ENCODE data around the gene KDELR1.

DNA sequence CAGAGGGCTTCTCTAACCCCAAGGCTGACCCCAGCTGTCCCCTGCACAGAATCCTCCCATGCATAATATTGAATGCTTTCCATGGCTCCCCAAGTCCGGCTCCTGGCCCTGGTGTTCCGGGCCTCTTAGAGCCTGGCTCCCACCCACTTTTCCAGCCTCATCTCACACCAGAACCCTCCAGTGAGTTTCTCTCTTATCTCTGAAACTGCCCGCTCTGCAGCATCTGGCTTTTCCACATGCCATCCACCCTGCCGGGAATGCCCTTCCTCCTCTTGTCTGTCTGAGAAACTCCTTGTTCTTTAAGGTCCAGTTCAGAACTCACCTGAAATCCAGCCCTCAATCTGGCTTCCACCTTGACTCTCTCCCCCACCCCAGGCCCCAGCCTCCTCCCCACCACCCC, 20.4 kb downstream of the KDELR1 start:
- TF ChIP-seq, protein P1, sequence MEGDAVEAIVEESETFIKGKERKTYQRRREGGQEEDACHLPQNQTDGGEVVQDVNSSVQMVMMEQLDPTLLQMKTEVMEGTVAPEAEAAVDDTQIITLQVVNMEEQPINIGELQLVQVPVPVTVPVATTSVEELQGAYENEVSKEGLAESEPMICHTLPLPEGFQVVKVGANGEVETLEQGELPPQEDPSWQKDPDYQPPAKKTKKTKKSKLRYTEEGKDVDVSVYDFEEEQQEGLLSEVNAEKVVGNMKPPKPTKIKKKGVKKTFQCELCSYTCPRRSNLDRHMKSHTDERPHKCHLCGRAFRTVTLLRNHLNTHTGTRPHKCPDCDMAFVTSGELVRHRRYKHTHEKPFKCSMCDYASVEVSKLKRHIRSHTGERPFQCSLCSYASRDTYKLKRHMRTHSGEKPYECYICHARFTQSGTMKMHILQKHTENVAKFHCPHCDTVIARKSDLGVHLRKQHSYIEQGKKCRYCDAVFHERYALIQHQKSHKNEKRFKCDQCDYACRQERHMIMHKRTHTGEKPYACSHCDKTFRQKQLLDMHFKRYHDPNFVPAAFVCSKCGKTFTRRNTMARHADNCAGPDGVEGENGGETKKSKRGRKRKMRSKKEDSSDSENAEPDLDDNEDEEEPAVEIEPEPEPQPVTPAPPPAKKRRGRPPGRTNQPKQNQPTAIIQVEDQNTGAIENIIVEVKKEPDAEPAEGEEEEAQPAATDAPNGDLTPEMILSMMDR (conservative IDR thresholded peaks at IDR 0.05) = no peak
- no peak for TF ChIP-seq ZFX (IDR thresholded peaks at IDR 0.05)

All from C4-2B (cell line).